Cardiac septum (tissue), 1 donor: Measurements from ENCODE around the gene SEPSECS. TPM values are rescaled to one million over a fixed set of nuclear protein-coding genes. Genes with fewer than 3 reads are reported as not detected.

ENCODE experiments used
- DNase-seq: peaks from one replicate; pipeline ENCODE4 v3.0.0-alpha.2; 2020; ENCODE audit warnings: low spot score
- intact Hi-C: fragments of 100-400 bp; cut with DNase I; formaldehyde crosslinking; loops from one replicate; pipeline ENCODE4 v1.14.0; 2022
- total RNA-seq: library from RNA; stranded (reverse); fragmentation: NEBNext Ultra II Directional; extraction: Animal tissue kit (Norgen Biotek cat#: 25700); gene quantifications from one replicate; pipeline ENCODE4 v1.2.1, GENCODE V29; 2021
- donor health status: DM: no; HTN: no; CAD: no.

The SEPSECS gene
- total RNA-seq, 1 donor from 2014 or later: 6.6 TPM

GRCh38 chr4:25113915-25114904 is 46.0 kb downstream of the SEPSECS start:
- no peak for DNase-seq

GRCh38 chr4:25112995-25113380 is 47.3 kb downstream of the SEPSECS start:
- no peak for DNase-seq
- intact Hi-C loops: no loop called here

More at GRCh38 chr4:25113915-25114904, 46.0 kb downstream of the SEPSECS start:
- intact Hi-C loops: no loop called here

GRCh38 chr4:25112366-25112994 is 47.8 kb downstream of the SEPSECS start:
- intact Hi-C loops: no loop called here
- DNase-seq: no peak

- no peak for DNase-seq
- intact Hi-C loops: no loop called here
These were observed 48.5 kb downstream of the SEPSECS start for GRCh38 chr4:25111648-25112196.

GRCh38 chr4:25110527-25111329 is 49.5 kb downstream of the SEPSECS start:
- DNase-seq: no peak
- intact Hi-C loops: no loop called here

- intact Hi-C loops: no loop called here
- no peak for DNase-seq
These were observed 50.7 kb downstream of the SEPSECS start for GRCh38 chr4:25109511-25109910.

GRCh38 chr4:25108556-25108955 is 51.7 kb downstream of the SEPSECS start:
- intact Hi-C loops: no loop called here

GRCh38 chr4:25107827-25108516 is 52.3 kb downstream of the SEPSECS start:
- intact Hi-C loops: no loop called here
- no peak for DNase-seq

More at GRCh38 chr4:25108556-25108955, 51.7 kb downstream of the SEPSECS start:
- no peak for DNase-seq

- intact Hi-C loops: no loop called here
- no peak for DNase-seq
These were observed 53.7 kb downstream of the SEPSECS start for GRCh38 chr4:25106363-25107151.

- no peak for DNase-seq
- intact Hi-C loops: no loop called here
These were observed 55.7 kb downstream of the SEPSECS start for GRCh38 chr4:25104591-25104990.

GRCh38 chr4:25103418-25103817 is 56.8 kb downstream of the SEPSECS start:
- intact Hi-C loops: no loop called here
- DNase-seq: no peak

GRCh38 chr4:25101836-25102235 is 58.4 kb downstream of the SEPSECS start:
- DNase-seq: no peak
- intact Hi-C loops: no loop called here

- intact Hi-C loops: no loop called here
These were observed 59.5 kb downstream of the SEPSECS start for GRCh38 chr4:25100710-25101109.

GRCh38 chr4:25100021-25100555 is 60.2 kb downstream of the SEPSECS start:
- intact Hi-C loops: no loop called here
- no peak for DNase-seq

More at GRCh38 chr4:25100710-25101109, 59.5 kb downstream of the SEPSECS start:
- DNase-seq: no peak

GRCh38 chr4:25098964-25099891 is 61.0 kb downstream of the SEPSECS start:
- DNase-seq: peak; percentile 89
- intact Hi-C loops: loop anchor here (1.0 to 5.0 kb wide), 2 partner anchors 11 to 33 kb away; no protein-coding TSS in a partner anchor

GRCh38 chr4:25096981-25097443 is 63.2 kb downstream of the SEPSECS start:
- intact Hi-C loops: loop anchor here (5.0 kb wide), 1 partner anchor 35 kb away; no protein-coding TSS in a partner anchor
- no peak for DNase-seq
